ENCODE results near the gene TAS2R19.
A peak's percentile ranks its signal among the peaks of the same experiment; 100 is the strongest.
"Not testable (repeated sequence)": the region's sequence is repeated elsewhere in the genome, so short reads cannot be mapped to it uniquely, and the experiment has no call there.

TAS2R19 gene

DNA sequence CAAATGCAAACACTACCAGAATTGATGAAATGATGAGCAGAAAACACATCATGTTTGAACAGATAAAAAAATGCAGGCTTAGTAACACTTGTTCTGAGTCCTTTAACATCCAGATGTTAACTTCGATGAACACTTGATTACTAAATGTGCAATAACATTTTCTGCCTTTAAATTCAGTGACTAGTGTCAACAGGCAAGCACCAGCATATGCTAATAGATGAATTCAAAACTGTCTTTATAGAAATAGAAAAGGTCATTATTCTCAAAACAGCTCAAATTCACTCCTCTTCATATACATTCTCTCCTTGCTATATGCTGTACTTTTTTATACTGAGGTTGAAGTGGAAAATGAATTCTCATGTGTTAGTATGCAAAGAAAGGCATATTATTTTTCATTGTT, at the start of gene TAS2R19:
TAS2R19 (minus strand) TSS at position 101 of the 400 bp plus-strand sequence; CDS start at position 52, 49 bp downstream.
- no peak for FAIRE-seq

DNA sequence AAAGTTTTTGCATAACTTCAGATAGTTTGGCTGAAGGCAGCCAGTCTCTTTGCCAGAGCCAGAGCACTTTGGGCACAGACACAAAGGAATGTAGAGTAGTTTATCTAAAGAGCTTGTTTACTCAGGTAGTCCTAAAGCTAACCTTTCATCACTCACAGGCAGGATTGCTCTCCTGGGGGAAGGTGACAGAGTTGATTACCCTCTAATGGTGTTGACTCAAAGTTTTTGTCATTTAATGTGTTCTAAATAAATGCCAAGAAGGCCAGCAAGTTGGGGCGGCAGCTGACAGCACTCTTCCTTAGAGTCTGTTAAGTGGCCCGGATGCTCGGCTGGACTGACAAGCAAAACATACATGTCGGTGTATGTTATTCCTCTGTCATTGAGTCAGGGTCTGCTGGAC, 49.0 kb upstream of the TAS2R19 start:
- no peak for FAIRE-seq

GRCh38 chr12:11070999-11071398, 48.6 kb upstream of the TAS2R19 start:
- no peak for FAIRE-seq

DNA sequence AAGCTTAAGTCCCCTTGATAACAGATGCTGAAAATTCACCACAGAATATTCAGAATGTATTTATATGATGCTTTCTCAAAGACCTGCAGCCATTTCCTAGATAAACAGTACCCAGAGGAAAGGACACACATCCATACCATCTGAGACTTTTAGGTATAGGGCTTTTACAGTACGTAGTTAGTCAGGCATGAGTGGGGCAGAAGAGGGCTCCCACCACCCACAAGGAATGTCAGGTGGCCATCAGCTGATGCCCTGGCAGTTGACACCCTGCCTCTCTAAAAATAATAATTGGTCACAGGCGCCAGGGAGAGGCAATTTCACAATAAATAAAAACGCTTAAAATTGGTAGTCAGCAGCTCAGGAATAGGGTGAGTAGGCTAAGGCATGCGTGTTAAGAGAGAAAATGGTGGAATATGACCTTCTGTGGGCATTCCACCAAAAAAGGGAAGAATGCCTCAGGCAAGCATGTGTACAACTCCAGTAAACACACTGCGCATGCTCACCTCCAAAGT, 47.5 kb upstream of the TAS2R19 start:
- FAIRE-seq = no peak

GRCh38 chr12:11067514-11067913, 45.1 kb upstream of the TAS2R19 start:
- FAIRE-seq = no peak

DNA sequence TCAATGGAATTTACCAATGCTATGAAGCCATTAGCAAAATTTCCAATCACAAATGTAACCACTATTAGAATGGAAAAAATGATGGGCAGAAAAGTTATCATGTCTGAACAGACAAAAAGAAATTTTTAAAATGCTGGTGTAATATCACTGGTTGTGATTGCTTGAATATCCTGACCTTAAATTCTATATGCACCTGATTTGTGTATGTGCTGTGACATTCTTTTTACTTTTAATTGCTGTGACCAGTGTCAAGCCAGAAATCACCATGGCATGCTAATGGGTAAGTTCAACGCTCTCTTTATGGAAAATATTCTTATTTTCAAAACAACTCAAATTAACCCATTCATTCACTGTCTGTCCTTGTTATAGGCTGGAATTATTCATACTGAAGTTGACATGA, 39.8 kb upstream of the TAS2R19 start, which contains the start of gene TAS2R46:
TAS2R46 (minus strand) TSS at position 101 of the 400 bp plus-strand sequence; CDS start at position 101, 0 bp downstream.
- FAIRE-seq = not testable (repeated sequence)

- no peak for FAIRE-seq
These were observed 37.4 kb upstream of the TAS2R19 start for GRCh38 chr12:11059784-11060183.

GRCh38 chr12:11059041-11059440, 36.6 kb upstream of the TAS2R19 start:
- FAIRE-seq = no peak

DNA sequence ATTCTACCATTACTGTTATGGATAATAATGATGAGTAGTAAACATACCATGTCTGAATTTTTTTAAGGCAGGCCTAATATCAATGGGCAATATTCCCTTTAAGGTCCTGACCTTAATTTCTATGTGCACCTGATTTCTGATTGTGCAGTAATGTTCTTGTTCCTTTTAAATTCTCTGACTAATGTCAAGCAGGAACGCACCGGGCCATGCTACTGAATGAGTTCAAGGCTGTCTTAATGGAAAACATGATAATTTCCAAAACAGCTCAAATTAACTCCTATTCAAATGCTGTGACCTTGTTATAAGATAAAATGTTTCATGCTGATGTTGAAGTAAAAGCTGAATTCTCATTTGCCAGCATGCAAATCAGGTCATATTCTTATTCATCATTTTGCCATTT, 32.9 kb upstream of the TAS2R19 start:
- FAIRE-seq = no peak

DNA sequence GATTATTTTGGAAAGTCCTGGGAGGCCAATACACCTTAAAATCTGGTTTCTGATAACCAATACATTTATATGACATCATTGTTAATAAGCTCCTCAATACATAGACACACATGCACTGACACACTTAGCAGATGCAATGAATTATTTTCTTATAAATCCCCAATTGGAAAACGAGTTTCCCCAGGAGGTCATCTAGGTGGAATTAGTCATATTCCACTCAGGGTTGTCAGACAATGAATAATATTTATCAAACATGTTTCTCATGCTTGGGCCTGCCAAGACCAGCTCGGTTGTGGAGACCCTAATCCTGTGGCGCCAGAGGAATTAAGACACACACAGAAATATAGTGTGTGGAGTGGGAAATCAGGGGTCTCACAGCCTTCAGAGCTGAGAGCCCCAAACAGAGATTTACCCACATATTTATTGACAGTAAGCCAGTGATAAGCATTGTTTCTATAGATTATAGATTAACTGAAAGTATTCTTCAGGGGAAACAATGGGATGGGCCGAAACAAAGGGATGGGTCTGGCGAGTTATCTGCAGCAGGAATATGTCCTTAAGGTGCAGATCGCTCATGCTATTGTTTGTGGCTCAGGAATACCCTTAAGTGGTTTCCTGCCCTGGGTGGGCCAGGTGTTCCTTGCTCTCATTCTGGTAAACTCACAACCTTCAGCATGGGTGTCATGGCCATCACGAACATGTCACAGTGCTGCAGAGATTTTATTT, 27.5 kb upstream of the TAS2R19 start:
- not testable (repeated sequence) for FAIRE-seq

- FAIRE-seq = not testable (repeated sequence)
These were observed 18.9 kb upstream of the TAS2R19 start for GRCh38 chr12:11041366-11041765.

DNA sequence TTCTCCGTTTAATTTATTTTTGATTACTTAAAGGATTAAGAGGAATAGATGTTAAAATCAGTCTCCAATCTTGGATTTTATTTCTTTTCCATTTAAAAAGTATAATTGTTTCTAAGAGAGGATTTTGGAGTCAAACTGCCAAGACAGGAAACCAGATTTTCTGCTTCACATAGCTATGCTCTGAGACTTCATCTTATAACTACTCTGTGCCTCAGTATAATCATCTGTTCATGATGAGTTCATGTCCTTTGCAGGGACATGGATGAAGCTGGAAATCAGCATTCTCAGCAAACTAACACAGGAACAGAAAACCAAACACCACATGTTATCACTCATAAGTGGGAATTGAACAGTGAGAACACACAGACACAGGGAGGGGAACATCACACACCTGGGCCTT, 17.7 kb upstream of the TAS2R19 start:
- no peak for FAIRE-seq

DNA sequence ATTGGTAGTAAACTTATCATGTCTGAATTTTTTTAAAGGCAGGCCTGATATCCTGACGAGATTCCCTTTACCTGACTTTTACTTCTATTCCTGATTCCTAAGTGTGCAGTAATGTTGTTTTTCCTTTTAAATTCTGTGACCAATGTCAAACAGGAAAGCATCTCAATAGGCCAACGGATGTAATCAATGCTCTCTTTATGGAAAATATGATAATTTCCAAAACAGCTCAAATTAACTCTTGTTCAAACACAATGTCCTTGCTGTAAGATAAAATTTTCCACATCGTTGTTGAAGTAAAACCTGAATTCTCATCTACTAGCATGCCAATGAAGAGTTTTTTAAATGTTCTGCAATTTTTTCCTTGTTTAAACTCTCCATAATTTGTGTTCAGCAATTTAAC, 16.8 kb upstream of the TAS2R19 start:
- no peak for FAIRE-seq

DNA sequence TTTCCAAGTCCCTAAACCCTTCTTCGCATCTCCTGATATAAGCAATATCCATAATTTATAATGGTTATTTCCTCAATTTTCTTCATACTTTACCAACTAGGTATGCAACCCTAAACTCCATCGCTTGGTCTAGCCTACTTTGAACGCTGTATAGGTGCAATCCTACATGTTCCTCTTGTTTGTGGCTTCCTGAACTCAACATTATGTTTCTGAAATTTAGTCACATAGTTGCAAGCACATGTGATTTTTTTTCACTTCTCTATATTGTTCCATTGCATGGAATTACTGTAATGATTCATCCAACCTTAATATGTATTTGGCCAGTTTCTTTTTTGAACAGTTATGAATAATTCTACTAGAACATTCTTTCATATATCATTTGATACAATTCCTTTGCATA, 11.5 kb upstream of the TAS2R19 start:
- FAIRE-seq = not testable (repeated sequence)

DNA sequence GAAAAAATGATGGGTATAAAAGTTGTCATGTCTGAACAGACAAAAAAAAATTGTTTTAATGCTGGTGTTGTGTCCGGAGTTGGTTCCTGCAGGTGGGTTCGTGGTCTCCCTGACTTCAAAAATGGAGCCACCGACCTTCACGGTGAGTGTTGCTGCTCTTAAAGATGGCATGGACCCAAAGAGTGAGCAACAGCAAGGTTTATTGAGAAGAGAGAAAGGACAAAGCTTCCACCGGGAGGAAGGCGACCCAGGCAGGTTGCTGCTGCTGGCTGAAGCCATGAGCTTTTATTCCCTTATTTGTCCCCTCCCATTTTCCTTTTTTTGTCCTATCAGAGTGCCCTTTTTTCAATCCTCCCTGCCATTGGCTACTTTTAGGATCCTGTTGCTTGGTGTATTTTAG, 8.9 kb upstream of the TAS2R19 start, which contains the start of gene TAS2R31:
TAS2R31 (minus strand) TSS at position 101 of the 400 bp plus-strand sequence; CDS start at position 29, 72 bp downstream.
- FAIRE-seq = no peak

DNA sequence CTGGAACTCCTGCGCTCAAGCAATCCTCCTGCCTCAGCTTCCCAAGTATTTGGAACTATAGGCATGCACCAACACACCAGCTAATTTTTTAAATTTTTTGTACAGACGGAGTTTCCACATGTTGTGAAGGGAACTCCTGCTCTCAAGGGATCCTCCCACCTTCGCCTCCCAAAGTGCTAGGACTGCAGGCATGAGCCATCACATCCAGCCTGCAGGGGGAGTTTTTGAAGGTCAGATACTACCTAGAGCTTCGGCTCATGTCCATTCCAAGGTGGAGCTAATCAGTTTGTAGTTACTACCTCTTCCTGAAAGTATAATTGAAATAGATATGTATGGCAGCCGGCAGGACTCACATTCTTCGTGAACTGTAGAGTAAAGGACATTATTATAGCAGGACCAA, 3.7 kb upstream of the TAS2R19 start:
- no peak for FAIRE-seq

DNA sequence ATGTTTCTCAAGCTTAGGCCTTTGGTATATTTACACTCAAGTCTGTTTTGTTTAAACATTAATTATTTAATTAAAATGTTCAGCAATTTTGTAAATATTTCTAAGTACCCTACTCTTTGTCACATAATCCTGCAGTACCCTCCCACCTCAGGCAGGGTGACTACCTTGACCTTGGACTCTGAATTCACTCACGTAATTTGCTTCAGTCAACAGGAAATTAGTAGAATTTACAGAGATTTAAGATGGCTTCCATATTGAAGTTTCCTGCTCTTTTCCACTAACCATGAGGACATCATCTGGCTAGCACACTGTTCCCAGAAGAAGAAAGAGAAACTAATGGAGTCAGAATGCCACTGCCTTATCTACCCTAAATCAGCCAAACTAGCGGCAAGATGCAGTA, 967 bp upstream of the TAS2R19 start:
- FAIRE-seq = no peak

DNA sequence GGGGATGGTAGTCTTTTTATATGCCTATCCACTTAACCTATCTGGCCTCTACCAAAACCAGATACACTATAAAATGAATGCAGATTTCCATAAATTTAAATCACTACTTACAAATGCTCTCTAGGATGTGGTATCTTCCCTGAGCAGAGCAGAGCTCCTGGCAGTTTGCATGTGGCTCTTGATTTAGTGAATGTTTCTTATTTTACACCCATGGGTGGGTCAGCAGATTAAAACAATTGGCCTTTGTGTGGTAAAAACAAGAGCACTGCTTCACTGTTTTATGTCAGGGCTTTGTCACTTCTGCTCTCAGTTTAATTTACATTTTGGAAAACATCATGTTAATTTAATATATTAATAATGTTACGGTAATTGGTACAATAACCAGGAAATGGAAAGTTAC, 5.5 kb downstream of the TAS2R19 start:
- FAIRE-seq = no peak

DNA sequence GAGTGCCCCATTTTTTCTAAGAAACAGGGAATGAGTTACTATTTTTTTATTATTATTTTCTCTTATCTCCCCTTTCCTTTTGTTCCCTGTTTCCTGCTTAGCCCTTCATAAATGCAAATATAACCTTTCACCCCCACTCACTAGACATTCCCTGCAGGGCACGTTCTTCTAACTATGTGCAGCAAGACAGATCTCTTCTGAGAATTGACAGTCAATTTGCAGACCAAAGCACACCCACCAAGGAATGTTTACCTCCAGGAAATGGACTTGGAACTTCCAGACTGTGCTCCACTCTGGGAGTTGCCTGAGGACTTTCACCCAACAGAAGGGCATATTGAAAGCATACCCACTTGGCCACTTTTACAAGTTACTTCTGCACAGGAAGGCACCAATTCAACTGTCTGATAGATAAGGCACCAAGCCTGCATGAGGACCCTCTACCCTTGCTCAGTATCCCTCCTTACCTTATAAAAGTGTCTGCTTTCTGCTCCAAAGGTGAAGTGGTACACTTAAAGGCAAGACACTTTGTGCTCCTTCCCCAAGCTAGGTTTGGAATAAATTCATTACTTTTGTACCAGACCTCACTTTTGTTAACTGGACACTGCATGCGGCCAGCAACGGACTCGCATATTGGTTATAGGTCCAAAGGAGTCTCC, 6.5 kb downstream of the TAS2R19 start:
- FAIRE-seq = peak; percentile 24

GRCh38 chr12:11014234-11014633, 8.2 kb downstream of the TAS2R19 start:
- no peak for FAIRE-seq

DNA sequence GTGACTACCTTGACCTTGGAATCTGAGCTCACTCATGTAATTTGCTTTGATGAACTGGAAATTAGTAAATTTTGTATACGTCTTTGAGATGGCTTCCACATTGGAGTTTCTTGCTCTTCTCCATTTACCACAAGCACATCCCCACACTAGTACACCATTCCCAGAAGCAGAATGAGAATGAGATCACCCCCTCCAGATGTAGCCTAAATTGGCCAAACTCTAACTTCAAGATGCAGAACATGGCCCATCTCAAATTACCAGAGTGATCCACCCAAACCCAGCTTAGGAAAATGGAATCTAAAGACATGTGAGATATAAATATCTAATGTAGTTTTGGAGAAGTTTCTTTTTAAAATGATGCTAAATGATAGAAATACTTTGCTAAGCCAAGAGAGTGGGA, 14.8 kb downstream of the TAS2R19 start:
- no peak for FAIRE-seq

DNA sequence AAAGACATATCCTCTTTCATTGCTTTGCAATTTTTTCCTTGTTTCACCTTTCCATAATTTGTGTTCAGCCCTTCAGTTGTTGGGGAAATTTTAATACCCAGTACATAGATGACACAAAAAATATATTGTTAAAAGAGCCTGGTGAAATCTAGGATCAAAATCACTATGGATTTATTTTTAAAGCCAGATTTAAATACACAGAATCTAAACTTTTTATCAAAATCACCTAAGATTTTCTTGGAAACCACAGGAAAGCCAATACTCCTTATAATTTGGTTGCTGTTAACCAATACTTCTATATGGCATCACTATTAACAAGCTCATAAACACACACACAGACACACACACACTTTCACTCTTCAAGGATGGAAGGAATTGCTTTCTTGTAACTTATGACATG, 24.2 kb downstream of the TAS2R19 start, which contains the start of gene TAS2R20:
TAS2R20 (minus strand) TSS at position 101 of the 400 bp plus-strand sequence. CDS start 429 bp downstream, outside the sequence.
- no peak for FAIRE-seq

GRCh38 chr12:10994307-10994706, 28.1 kb downstream of the TAS2R19 start:
- no peak for FAIRE-seq

- no peak for FAIRE-seq
These were observed 33.3 kb downstream of the TAS2R19 start for GRCh38 chr12:10989107-10989506.
